Measurements from ENCODE around the gene SBF2.
"Not testable (repeated sequence)": the region's sequence is repeated elsewhere in the genome, so short reads cannot be mapped to it uniquely, and the experiment has no call there.

Gene SBF2

DNA sequence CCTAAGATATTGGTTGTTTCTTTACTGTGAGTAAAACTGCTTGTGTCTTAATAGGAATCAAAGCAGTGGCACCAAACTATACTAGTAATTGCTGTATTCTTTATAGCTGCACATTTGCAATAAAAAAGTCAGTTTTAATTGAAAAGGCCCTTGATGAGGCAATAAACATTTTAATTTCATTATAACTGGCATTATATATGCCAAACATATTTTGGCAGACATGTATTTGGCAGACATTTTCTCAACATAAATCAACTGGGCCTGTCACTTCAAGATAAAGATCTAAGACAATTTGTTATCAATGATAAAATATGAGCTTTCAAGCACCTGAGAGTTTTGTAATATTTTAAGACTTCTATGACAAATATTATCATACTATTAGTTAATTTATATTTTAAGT lies 245.7 kb downstream of the SBF2 start:
- no peak for DNase-seq

DNA sequence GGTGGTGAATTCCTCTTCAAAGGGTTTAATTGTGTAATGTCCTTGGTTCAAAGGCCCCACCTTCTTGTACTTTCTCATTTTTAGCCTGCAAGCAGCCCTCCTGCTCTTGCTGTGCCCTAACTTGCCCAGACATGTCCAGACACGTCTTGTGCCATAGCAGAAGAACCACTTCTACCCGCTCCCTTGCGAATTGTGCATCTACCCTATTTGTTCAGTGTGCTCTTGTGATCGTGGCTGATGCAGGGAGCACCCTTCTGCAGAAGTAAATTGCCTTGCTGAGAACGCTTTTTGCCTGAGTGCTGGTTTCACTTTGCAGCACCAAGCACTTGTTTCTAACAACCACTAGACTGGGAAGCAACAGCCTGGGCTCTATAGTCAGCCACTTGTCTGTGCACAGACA lies 249.4 kb downstream of the SBF2 start:
- no peak for DNase-seq

DNA sequence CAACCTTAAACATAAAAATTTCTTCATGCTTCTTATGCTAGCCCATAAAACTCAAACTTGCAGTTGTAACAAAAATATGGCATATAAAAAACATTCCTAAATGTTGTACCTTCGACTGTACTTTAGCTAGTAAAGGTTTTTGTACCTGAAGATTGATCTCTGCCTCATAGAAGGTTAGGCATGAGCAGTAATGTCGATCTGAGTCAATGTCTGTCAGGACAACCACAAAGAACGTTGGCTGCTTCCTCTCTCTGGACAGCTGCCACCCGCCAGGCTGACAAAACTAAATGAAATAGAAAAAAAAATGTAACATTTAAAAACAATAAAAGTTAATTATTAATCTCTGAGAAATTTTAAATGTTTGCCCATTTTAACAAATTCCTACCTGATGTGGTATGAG lies 251.3 kb downstream of the SBF2 start:
- no peak for DNase-seq

DNA sequence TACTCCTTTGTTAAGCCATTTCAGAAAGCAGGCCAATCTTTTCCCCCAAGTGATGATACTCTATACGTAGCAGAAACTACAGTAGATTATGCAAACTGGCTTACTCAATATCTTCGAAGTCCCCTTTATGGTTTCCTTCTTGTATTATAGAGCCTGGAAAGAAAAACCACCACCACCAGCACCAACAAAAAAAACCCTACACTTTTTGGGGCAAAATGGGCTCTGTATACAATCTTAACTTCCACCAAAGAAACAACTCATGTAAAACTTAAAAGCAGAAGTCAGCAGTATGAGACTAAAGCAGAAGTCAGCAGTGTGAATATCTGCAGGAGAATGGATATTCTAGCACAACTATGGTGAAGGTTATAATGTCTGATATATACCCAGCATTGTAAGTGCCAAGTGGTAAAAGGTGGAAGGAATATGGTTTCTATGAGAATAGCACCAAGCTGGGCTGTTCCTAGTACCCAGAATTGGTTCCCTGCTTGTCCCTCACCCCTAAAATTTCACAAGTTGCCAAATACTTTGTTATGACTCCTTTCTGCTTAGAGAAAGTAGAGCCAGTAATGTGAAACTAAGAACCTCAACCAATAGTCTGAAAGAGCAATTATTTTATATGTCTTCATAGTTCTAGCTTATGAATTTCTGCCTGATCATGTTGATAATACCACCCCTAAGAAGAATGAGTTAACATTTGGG lies 252.1 kb downstream of the SBF2 start:
- DNase-seq: no peak

DNA sequence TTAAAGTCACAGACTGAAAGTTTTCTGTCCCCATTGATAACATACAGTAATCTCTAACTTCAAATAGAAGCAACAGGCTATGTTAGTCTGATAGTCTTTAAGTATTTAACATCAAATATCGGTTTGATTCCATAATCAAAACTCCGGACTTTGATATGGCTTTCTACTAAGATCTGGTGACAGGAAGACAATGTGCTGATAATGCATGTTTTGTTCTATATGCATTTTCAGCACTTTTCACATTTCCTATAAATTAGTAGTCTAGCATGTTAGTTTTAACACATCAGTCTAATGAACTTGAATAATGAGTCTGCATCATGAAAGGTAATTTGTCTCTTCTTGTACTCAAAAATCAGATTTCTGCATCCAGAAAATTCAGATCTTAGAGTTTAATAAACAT lies 252.7 kb downstream of the SBF2 start:
- no peak for DNase-seq

DNA sequence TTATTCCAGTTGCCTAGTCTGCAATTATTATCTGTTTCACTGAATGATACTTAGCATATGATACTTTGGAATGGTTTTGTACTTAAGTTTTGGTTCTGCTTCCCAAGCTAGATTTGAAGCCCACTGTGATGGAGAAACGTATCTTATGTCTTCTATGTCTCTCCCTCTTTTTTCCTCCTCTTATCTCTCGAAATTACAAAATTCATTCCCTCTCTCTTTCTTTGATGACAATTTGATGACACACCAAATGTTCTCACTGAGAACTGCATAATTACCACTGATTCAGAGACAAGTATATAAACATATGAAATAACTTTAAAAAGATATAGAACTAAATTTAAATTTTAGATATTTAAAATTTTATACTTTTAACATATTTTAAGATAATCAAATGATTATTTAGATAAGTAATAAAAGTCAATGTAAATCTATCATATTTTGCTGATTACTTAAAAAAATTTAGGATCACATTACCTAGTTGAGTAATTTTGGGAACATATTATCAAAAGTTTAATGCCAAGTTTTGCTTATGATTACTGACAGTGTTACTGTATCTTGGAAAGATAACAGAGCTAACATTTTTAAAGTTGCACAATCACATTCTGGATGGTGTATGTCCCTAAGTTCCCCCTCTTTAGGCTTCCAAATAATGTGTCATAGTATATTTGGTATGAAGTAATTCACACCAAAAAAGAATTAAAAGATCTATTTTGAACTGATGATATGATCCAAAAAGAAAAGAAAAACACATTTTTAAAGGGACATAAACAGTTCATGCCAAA lies 255.3 kb downstream of the SBF2 start:
- no peak for DNase-seq

DNA sequence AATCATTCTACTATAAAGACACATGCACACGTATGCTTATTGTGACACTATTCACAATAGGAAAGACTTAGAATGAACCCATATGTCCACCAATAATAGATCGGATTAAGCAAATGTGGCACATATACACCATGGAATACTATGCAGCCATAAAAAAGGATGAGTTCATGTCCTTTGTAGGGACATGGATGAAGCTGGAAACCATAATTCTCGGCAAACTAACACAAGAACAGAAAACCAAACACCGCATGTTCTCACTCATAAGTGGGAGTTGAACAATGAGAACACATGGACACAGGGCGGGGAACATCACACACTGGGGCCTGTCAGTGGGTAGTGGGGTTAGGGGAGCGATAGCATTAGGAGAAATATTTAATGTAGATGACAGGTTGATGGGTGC lies 258.1 kb downstream of the SBF2 start:
- not testable (repeated sequence) for DNase-seq

DNA sequence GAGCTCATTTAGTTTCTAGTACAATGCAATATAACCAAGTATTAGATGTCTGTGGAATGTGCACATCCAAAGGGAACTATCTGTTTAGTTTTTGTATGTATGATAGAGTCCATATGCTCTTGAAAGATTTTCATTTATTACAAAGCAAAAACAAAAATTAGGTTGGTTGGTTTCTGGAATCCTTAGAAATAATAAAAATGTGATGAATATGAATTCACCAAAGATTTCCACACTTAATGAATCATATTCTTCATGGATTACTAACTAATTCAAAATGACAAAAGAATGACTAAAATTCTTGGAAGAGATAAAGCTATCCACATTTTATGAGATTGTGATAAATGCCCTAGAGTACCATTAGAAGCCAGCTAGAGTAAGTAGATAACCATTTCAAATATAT lies 261.1 kb downstream of the SBF2 start:
- DNase-seq: no peak

DNA sequence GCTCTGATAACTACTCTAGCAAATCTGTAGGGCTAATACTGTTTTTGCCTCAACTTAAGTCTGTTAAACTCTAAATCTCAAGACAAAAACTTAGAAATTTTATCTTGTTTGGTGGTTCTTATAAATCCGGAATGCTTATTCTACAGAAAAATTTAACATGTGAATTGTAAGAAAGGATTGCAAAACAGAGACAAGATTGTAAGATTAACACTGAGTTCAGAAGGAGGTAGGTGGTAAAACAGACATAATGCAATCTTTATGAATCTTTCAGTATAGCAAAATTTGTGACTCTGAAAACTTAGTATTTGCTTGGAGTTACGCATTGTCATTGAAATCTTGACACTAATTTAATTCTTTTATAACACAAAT lies 263.9 kb downstream of the SBF2 start:
- no peak for DNase-seq

DNA sequence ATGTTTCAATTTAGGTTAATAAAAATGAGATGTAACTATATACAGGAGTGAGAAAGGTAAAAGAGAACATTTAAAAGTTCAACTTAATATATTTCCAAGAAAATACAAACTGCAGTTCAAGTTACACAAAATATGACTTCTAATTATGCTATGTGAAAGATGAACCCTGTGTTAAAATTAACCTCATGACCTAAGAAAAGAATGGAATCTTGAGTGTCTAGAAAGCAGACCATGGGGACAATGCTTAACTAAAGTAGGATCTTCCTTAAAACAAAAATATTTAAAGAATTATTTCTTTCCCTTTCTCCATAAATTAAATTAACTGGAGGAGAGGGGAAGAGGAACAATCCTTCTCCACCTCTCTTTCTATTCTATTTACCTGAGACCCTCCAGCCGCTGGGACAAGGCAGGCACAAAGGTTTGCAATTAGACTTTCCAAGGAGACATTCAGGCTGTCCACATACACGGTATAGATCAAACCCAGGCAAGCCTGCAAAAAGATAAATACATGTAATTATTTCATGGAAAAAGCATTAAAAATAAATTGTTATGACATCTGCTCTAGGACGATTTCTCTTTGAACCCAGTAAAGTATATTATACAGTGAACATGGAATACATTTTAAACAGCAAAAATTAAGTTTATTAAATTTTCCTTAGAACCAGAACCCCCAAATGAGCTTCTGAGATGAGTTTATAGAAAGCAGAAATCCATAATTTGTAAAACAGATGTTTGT lies 264.5 kb downstream of the SBF2 start:
- DNase-seq: no peak

DNA sequence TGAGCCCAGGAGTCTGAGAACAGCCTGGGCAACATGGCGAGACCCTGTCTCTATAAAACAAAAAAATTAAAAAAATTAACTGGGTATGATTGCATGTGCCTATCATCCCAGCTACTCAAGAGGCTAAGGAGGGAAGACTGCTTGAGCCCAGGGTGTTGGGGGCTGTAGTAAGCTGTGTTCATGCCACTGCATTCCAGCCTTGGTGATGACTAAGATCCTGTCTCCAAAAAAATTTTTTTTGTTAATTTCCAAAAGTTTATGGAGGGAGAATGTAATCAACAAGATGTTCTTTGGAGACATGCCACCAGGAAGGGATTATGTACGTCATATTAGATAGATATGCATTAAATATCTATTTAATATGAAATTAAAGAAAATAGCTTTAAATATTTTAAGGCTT lies 267.5 kb downstream of the SBF2 start:
- no peak for DNase-seq

DNA sequence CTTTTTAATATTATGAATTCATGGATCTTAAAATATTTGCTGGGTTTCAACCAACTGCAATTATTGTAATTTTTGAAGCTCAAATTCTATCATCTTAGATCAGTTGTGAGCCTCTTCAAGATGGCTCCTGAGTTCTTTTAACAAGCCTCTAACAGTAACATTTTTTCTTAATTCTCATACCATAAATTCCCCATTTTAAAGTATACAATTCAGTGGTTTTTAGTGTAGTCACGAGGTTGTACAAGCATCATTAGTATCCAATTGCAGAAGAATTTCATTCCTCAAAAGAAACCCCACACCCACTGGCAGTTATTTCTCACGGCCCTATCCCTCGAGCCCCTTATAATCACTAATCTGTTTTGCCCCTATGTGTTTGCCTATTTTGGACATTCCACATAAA lies 270.8 kb downstream of the SBF2 start:
- no peak for DNase-seq

DNA sequence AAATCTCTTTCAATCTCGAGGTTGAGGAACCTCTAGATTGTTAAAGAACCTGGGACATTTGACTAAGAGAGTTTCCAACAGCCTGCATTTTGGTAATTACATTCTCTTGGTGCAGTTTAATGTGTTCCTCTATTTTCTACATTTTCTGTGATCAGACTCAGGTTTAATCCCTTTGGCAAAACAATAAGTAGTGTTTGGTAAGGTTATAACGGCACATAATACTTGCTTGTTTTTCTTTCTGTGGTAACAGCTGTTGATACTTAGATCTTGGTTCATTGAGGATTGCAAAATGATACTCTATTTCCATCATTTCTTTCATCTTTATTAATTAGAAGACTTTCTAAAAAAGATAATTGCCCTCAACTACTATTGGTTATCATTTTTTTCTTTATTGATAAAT lies 271.3 kb downstream of the SBF2 start:
- DNase-seq: no peak

DNA sequence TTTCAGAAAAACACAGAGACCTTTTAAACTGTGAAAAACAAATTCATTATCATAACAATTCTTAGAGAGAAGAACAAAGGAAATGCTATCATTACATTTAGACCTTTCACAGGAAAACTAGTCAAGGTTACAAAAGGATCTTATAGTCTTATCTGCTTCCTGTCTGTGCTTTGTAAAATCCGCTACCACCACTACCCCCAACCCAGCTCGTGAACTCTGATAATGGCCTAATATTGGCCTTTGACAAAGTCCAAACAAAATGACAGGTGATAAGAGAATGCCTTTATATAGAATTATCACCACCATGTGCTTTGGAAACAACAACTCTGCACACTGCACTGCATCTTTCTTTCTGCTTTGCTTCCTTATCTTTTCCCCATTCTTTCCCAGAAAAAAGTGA lies 272.5 kb downstream of the SBF2 start:
- no peak for DNase-seq

DNA sequence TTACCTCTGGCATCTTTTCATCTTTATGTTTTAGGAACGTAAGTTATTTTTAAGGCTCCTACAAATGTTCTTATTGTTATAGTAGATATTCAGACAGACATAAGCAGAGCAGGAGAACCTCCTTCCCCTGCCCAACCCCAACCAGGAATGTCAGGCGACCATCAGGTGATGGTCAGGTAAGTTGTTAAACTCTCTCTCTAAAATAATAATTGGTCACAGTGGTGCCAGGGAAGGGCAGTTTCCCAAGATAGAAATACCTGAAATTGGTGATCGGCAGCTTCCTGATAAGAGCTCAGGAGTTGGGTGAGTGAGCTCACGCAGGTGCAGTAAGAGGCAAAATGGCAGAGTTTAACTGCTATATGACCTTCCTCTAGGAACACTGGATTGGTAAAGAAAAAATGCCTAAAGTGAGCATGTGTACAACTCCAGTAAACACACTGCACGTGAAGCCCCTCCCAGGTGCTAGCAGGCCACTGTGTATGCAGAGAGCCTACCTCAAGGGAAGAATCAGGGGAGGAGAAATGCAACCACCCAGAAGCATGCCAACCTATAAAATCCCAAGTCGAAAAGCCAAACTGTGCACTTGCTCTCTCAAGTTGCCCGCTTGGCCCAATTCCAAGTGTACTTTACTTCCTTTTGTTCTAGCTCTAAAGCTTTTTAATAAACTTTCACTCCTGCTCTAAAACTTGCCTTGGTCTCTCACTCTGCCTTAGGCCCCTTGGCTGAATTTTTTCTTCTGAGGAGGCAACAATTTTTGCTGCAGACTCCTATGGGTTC lies 273.9 kb downstream of the SBF2 start:
- no peak for DNase-seq

DNA sequence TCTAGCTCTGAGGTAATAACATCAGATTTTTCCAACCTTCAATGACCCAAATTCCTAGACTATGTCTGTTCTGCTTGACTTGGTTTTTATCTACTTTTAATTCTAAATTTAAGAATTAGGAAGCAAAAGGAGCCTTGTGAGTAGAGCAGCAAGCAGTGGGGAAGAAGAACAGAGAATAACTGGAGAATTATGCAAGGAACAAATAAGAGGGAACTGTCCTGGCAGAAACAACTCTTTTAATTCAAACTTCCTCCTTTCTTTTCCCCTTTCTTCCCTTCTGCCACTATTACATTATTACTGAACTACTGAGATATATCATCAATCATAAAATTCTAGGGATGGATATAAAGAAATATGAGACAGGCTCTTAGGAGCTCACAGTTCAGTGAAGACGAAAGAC lies 276.1 kb downstream of the SBF2 start:
- no peak for DNase-seq

DNA sequence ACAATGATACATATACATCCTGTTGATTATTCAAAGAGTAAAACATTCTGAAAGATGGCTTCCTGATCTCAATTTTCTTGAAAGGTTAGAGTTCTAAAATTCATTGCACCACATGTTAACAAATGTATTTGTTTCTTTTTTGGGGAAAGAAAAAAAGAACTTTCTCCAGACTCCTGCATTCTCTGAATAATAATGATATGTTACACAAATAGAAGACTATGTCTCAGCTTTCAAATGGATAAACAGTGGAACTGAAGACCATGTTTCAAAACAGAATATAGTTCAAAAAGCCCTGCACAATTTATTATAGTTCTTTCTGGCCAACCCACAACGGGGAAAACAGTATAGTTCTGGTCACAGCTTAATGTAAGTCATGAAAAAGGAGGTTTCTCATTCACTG lies 277.0 kb downstream of the SBF2 start:
- no peak for DNase-seq

DNA sequence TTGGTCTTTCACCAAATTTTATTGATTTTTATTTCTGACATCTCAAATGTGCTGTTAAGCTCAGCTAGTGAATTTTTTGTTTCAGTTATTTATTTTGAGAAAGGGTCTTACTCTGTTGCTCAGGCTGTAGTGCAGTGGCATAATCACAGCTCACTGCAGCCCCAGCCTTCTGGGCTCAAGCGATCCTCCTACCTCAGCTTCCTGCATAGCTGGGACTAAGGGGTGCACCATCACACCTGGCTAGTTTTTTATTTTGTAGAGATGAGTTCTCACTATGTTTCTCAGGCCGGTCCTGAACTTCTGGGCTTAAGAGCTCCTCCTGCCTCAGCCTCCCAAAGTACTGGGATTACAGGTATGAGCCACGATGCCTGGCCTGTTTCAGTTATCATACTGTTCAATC lies 282.0 kb downstream of the SBF2 start:
- DNase-seq: no peak

DNA sequence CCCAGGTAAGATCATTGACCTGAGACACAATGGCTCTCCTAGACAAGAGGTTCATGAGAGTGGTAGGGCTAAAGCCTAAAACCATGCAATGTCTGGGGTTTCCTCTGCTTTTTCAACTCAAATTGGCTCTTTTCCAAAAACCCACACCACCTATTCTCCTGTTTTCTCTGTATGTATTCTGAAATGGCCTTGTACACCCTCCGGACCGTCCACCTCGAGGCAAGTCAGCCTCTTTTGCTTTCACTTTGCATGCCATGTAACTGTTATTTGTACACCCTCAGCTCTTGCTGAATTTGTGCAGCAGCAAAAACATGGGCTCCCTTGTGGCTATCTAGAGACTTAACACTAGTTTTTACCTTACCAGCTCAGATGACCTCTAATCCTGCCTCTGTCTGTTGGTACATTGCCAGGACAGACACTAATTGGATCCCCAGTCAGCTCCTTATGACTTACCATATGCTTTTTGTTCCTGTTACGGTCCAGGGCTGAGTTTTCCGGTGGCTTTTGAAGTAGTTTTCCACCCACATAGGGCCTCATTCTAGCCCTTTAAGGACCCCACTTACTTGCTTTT lies 288.0 kb downstream of the SBF2 start:
- no peak for DNase-seq

DNA sequence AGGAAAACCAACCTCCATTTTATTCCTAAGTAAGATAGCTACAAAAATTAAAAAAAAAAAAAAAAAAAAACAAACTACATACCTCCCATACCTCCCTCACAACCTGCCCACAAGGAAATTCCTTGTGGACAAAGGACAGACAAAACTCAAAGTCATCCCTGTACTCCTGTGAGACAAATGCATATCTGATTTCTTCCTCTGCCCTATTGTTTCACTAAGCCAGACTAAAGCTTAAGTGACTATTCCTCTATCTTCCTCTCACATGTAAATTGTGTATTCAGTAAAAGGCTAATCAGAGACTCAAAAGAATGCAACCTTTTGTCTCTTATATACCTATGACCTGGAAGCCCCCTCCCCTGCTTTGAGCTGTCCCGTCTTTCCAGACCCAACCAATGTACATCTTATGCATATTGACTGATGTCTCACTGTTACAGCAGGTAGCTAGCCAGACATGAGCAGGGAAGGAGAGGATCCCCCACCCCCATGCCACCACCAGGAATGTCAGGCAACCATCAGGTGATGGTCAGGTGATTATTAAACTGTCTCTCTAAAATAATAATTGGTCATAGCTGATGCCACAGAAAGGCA lies 289.4 kb downstream of the SBF2 start:
- DNase-seq: no peak

DNA sequence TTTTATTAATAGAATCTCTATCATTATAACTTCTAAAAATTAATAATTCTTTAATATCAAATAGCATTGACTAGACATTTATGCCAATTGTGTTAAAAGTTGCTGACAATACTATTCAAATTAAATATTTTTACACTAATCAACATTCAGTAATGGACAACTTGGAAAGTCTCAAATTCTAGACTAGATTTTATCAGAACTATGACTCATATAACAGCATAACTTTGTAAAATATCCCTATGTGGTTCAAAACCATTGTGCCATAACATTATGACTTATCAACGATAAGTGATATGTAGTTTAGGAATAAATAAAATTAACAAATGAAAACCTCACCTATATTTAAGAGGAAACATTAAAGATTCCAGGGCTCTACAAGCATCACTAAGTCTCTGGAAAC lies 291.8 kb downstream of the SBF2 start:
- DNase-seq: no peak

DNA sequence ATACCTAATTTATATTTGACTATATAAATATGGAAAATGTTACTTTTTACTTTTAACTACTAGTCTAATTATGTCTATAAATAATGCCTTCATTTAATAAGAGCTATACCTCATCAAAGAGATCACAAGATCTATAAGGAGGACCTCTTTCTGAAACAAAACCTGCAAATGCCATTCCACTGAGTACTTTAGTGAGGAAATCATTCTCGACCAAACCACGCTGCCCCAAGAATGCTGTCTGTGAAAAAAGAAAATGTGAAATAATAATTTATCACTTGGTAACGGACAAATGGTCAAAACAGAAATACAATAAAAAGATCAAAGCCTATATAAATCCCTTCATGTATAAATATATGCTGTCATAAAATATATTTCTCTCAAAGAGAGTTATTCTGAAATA lies 301.7 kb downstream of the SBF2 start:
- no peak for DNase-seq

All from kidney glomerular epithelial cell (primary cell).